HEK293T (cell line): ENCODE measurements around the gene KCNMA1.

Source experiments
- ARNT ChIP-seq: fragments of 450-650 bp; IDR thresholded peaks from 2 replicates; pipeline ENCODE4 v1.6.1; 2017; ENCODE audit warnings: mild to moderate bottlenecking
- BHLHE40 ChIP-seq: fragments of 450-650 bp; IDR thresholded peaks from 2 replicates; pipeline ENCODE4 v1.6.1; 2016; ENCODE audit warnings: mild to moderate bottlenecking, moderate library complexity, borderline replicate concordance
- CTBP1 ChIP-seq: fragments of 450-650 bp; IDR thresholded peaks from 2 replicates; pipeline ENCODE4 v1.6.1; 2016; ENCODE audit warnings: borderline replicate concordance
- ELF4 ChIP-seq: fragments of 450-650 bp; IDR thresholded peaks from 2 replicates; pipeline ENCODE4 v1.6.1; 2017; ENCODE audit warnings: antibody characterized with exemption
- FOXA1 ChIP-seq: fragments of 450-650 bp; IDR thresholded peaks from 2 replicates; pipeline ENCODE4 v1.6.1; 2016; ENCODE audit warnings: mild to moderate bottlenecking
- FOXK2 ChIP-seq: fragments of 450-650 bp; IDR thresholded peaks from 2 replicates; pipeline ENCODE4 v1.6.1; 2016; ENCODE audit warnings: mild to moderate bottlenecking
- FOXM1 ChIP-seq: fragments of 450-650 bp; IDR thresholded peaks from 2 replicates; pipeline ENCODE4 v1.6.1; 2017; ENCODE audit warnings: mild to moderate bottlenecking, borderline replicate concordance
- HDGF ChIP-seq: fragments of 450-650 bp; IDR thresholded peaks from 2 replicates; pipeline ENCODE4 v1.6.1; 2017; ENCODE audit warnings: antibody characterized with exemption, borderline replicate concordance
- L3MBTL2 ChIP-seq: fragments of 450-650 bp; conservative IDR thresholded peaks from 2 replicates; pipeline ENCODE4 v1.6.1; 2016; ENCODE audit warnings: mild to moderate bottlenecking
- NFRKB ChIP-seq: fragments of 450-650 bp; IDR thresholded peaks from 2 replicates; pipeline ENCODE4 v1.6.1; 2016; ENCODE audit warnings: mild to moderate bottlenecking, moderate library complexity
- SP1 ChIP-seq: fragments of 450-650 bp; IDR thresholded peaks from 2 replicates; pipeline ENCODE4 v1.6.1; 2017
- SUZ12 ChIP-seq: fragments of 450-650 bp; IDR thresholded peaks from 2 replicates; pipeline ENCODE4 v1.6.1; 2016; ENCODE audit warnings: mild to moderate bottlenecking
- TARDBP ChIP-seq: fragments of 450-650 bp; IDR thresholded peaks from 2 replicates; pipeline ENCODE4 v1.6.1; 2016
- TF ChIP-seq, protein P1 (sequence below): fragments of 450-650 bp; IDR thresholded peaks from 2 replicates; pipeline ENCODE4 v1.6.1; 2016

DNA sequence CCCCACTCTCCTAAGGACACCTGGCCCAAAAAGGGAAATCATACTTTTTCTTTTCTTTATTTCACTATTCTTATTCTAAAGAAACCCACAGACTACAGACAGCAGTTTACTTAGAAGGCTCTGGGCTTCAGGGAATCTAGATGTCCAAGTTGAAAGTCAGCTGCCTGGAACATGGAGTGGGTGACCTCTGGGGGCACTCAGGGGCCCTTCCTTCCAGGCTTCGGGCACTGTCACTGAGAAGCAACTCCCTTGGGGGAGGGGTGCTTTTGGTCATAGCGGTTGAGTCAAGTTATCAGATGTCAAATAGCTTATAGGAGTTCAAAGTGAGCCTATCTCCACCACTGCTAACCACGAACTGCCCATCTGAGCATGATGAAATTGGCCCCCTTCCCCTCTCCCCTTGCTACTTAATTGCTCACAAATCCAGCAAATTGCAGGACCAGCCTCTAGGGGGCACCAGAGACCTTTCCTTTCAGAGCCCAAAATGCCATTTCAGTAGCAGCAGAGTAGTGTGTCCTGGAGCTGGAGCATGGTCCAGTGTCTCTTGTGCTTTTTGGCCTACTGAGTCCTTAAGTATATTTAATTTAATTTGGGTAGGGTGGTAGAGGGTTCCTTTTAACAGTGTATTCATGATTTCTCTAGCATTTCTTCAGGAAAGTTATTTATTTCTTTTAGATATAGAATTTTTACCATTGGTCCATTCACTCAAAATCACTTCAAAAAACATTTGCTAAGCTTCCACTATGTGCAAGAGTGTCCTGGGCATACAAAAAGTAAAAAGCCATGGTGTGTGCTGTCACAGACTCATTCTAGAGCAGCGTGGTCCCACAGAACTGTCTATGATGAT lies 463.8 kb downstream of the KCNMA1 start:
- TF ChIP-seq BHLHE40 (no peak), SUZ12 (no peak), SP1 (no peak), ELF4 (no peak), TARDBP (no peak), ARNT (no peak), FOXK2 (no peak), NFRKB (no peak), L3MBTL2 (no peak), CTBP1 (no peak), HDGF (no peak), FOXM1 (no peak), FOXA1 (no peak)
- TF ChIP-seq, protein P1, sequence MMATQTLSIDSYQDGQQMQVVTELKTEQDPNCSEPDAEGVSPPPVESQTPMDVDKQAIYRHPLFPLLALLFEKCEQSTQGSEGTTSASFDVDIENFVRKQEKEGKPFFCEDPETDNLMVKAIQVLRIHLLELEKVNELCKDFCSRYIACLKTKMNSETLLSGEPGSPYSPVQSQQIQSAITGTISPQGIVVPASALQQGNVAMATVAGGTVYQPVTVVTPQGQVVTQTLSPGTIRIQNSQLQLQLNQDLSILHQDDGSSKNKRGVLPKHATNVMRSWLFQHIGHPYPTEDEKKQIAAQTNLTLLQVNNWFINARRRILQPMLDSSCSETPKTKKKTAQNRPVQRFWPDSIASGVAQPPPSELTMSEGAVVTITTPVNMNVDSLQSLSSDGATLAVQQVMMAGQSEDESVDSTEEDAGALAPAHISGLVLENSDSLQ: no peak
